Stimulated activated naive CD8-positive, alpha-beta T cell treated with anti-CD3 and anti-CD28 coated beads, Interleukin-15, Interleukin-2, amounts not matched to agents 100 ng/mL and 50 ng/mL, for 24 hours (primary cell): ENCODE results near the gene LKAAEAR1.

ENCODE experiments used
- H3K27ac Mint-ChIP-seq: one replicate; pipeline ENCODE4 v1.8.0; 2021; ENCODE audit warnings: mild to moderate bottlenecking, mixed read lengths
- H3K27me3 Mint-ChIP-seq: one replicate; pipeline ENCODE4 v1.8.0; 2021; ENCODE audit warnings: mixed read lengths
- H3K36me3 Mint-ChIP-seq: one replicate; pipeline ENCODE4 v1.8.0; 2021; ENCODE audit warnings: low read depth, mixed read lengths
- H3K4me1 Mint-ChIP-seq: one replicate; pipeline ENCODE4 v1.8.0; 2021; ENCODE audit warnings: low read depth, mixed read lengths
- H3K4me3 Mint-ChIP-seq: one replicate; pipeline ENCODE4 v1.8.0; 2021; ENCODE audit warnings: mild to moderate bottlenecking, mixed read lengths
- H3K9me3 Mint-ChIP-seq: one replicate; pipeline ENCODE4 v1.8.0; 2021; ENCODE audit warnings: mixed read lengths

Gene LKAAEAR1

GRCh38 chr20:64040231-64041039, 43.8 kb downstream of the LKAAEAR1 start:
- Mint-ChIP-seq H3K4me3 (no peak overlapping the region), H3K36me3 (no peaks in the 10 kb centered on the region), H3K9me3 (no peaks in the 10 kb centered on the region), H3K27ac (no peak overlapping the region), H3K27me3 (no peaks in the 10 kb centered on the region), H3K4me1 (peaks cover 44% of the 10 kb centered on the region)

DNA sequence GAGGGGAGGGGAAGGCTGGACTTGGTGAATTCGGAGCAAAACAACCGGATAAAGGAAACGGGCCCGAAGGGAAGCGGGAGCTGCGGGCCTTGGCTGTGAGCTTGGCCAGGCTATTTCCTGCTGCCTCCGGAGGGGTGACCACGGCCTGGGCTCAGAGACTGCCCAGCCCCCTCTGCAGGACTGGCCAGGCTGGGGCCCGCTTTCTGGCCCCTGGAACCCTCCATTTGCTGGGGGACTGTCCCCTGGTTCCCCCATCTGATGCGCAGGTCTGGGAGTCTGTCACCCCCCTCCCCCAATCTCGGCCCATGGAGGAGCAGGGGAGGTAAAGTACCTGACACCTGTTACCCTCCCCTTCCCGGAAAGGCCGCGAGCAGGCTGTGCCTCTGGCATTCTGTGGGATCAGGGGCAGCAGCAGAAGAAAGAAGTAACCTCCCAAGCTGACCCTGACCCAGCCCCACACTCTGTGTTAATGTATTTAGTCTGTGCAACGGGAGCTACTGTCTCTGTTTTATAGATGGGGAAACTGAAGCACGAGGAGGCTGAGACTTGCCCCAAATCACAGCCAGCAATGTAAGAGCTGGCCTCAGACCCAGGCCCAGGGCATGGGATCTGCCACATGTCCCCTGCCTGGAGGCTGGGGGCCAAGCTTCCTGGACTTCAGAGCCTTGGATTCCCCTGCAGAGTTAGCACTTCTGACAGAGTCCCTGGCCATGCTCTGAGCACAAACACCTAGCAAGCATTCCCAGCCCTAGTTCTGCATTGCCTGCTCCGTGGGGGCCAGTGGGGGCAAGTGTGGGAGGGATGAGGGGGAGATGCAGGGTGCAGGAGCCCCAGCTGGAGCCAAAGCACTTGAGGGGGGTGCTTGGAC, 44.7 kb downstream of the LKAAEAR1 start:
- Mint-ChIP-seq H3K27me3 (no peaks in the 10 kb centered on the region), H3K27ac (no peak overlapping the region), H3K9me3 (no peaks in the 10 kb centered on the region), H3K36me3 (no peaks in the 10 kb centered on the region), H3K4me3 (peak overlapping the region; percentile 45), H3K4me1 (peaks cover 53% of the 10 kb centered on the region)

GRCh38 chr20:64038565-64039292, 45.5 kb downstream of the LKAAEAR1 start:
- Mint-ChIP-seq H3K4me3 (peak overlapping the region; percentile 45), H3K9me3 (no peaks in the 10 kb centered on the region), H3K36me3 (peaks cover 7% of the 10 kb centered on the region), H3K27me3 (no peaks in the 10 kb centered on the region), H3K27ac (no peak overlapping the region), H3K4me1 (peaks cover 61% of the 10 kb centered on the region)

- Mint-ChIP-seq H3K27ac (no peak overlapping the region), H3K4me3 (no peak overlapping the region), H3K36me3 (peaks cover 11% of the 10 kb centered on the region), H3K9me3 (no peaks in the 10 kb centered on the region), H3K4me1 (peaks cover 66% of the 10 kb centered on the region), H3K27me3 (no peaks in the 10 kb centered on the region)
These were observed 46.0 kb downstream of the LKAAEAR1 start for GRCh38 chr20:64038224-64038564.

DNA sequence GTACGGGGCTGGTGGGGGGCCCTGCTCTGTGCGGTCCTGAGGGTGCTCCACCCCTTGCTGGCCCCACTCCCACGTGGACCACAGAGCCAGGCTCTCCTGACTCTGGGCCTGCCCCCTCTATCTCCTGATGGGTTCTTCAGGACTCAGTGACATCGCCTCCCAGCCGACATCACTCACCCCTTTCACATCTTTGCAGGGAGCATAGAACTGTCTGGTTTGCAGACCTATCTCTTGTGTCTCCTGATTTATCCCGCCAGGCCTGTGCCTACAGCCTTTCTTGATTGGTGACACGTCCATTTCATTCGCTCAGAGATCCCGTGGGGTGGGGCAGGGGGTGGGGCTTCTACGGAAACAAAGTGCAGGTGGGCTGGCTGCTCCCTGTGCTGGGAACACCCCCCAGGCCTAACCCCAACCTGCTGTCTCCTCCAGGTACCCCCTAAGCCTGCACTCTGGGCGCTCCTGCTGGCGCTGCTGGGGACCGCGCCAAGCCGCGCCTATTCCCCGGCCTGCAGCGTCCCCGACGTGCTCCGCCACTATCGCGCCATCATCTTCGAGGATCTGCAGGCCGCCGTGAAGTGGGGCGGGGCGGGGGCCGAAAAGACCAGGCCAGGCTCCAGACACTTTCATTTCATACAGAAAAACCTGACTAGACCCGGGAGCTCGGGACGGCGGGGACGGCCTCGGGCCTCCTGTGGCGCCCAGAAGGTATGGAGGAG, 46.5 kb downstream of the LKAAEAR1 start:
- no peaks in the 10 kb centered on the region for H3K9me3 Mint-ChIP-seq
- H3K27me3 Mint-ChIP-seq: no peaks in the 10 kb centered on the region
- H3K4me1 Mint-ChIP-seq: peaks cover 68% of the 10 kb centered on the region
- peaks cover 11% of the 10 kb centered on the region for H3K36me3 Mint-ChIP-seq
- H3K27ac Mint-ChIP-seq: no peak overlapping the region
- peak overlapping the region; percentile 54 for H3K4me3 Mint-ChIP-seq

DNA sequence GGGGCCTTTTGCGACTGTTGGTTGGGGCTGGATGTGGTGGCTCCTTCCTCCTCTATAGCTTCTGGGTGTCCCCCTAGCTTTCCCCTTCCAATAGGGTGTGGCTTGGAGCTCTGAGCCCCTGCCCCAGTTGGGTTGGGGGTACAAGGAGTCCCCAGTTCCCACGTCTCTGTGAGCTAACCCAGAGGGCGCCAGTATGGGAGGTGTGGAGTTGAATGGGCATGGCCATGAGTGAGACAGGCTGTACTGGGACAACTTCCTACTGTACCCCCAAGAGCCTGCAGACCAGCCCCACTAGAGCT, 47.0 kb downstream of the LKAAEAR1 start:
- no peaks in the 10 kb centered on the region for H3K9me3 Mint-ChIP-seq
- no peak overlapping the region for H3K4me3 Mint-ChIP-seq
- peaks cover 68% of the 10 kb centered on the region for H3K4me1 Mint-ChIP-seq
- H3K27ac Mint-ChIP-seq: no peak overlapping the region
- H3K27me3 Mint-ChIP-seq: no peaks in the 10 kb centered on the region
- H3K36me3 Mint-ChIP-seq: peaks cover 14% of the 10 kb centered on the region

DNA sequence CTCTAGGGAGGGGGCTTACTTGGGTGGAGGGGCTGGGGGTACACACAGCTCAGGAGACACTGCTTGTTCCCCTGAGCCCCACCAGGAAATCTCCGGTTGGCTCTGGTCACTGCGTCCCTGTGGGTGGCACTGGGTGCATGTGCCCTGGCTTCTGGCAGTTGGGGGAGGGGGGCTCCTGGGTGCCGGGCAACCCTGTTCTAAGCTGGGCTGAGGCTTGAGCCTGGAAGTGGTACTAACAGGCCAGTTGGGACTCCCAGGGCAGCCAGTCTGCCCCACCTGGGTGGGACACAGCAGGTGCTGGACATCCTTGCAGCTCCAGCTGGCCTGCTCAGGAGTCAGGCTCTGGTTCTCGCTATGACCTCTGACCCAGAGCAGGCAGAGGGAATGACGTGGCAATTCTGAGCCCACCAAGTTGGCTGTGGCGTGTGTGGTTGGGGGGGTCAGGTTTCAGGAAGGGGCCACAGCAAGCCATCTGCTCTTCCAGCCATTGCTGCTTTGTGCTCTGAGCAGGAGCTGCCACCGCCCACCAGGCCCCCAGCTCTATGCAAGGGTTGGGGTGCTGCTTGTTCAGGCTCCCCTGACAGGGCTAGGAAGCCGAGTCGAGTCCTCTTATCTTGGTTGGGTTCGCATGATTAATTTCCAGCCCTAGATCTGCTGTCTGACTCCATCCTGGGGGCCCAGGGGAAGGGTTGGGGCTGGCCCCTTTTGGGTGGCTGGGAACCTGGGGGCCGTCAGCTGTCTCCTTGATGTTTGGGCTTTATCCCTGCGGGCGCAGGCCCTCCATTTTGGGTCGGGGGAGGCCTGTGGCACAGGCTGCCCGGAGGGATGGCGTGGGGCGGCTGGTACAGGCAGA, 47.6 kb downstream of the LKAAEAR1 start:
- H3K27ac Mint-ChIP-seq: peak overlapping the region; percentile 71
- H3K27me3 Mint-ChIP-seq: no peaks in the 10 kb centered on the region
- H3K4me3 Mint-ChIP-seq: peak overlapping the region; percentile 35
- H3K36me3 Mint-ChIP-seq: peaks cover 14% of the 10 kb centered on the region
- peaks cover 68% of the 10 kb centered on the region for H3K4me1 Mint-ChIP-seq
- H3K9me3 Mint-ChIP-seq: no peaks in the 10 kb centered on the region

- no peaks in the 10 kb centered on the region for H3K9me3 Mint-ChIP-seq
- no peaks in the 10 kb centered on the region for H3K27me3 Mint-ChIP-seq
- H3K27ac Mint-ChIP-seq: peak within 1 kb of the TSS; percentile 93
- H3K4me1 Mint-ChIP-seq: peaks cover 65% of the 10 kb centered on the region
- H3K4me3 Mint-ChIP-seq: peak within 1 kb of the TSS; percentile 66
- H3K36me3 Mint-ChIP-seq: peaks cover 17% of the 10 kb centered on the region
These were observed 48.3 kb downstream of the LKAAEAR1 start, which contains the start of gene C20orf204 for GRCh38 chr20:64035933-64036345. C20orf204 (plus strand) TSS chr20:64036182; CDS start chr20:64036324, 142 bp downstream.

GRCh38 chr20:64035066-64035932, 48.9 kb downstream of the LKAAEAR1 start:
- peak overlapping the region; percentile 66 for H3K4me3 Mint-ChIP-seq
- no peaks in the 10 kb centered on the region for H3K9me3 Mint-ChIP-seq
- no peaks in the 10 kb centered on the region for H3K27me3 Mint-ChIP-seq
- peak overlapping the region; percentile 93 for H3K27ac Mint-ChIP-seq
- H3K4me1 Mint-ChIP-seq: peaks cover 59% of the 10 kb centered on the region
- H3K36me3 Mint-ChIP-seq: peaks cover 21% of the 10 kb centered on the region

DNA sequence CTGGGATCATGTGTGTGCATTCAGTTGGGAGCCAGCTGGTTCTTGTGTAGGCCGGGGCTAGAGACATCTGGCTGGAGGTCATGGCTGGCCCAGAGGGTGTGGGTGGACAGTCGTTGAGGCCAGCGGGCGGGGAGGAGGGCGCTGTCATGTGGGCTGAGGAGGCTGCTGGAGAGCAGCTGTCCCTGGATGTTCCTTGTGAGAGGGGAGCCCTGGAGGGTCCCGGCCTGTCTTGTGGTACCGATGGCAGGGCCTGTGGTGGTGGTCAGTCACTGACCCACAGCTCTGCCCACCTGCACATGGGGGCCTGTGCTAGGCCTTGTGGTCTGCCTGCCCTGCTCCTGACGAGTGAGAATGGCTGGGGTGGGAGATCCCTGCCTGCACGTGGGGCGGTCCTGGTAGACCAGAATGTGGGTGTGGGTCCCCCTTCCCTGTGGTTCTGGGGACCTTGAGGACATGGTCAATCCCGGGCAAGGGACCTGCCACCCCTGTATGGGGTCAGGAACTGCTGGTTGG, 50.2 kb downstream of the LKAAEAR1 start:
- Mint-ChIP-seq H3K36me3 (peaks cover 29% of the 10 kb centered on the region), H3K27me3 (no peaks in the 10 kb centered on the region), H3K27ac (peak overlapping the region; percentile 93), H3K4me3 (no peak overlapping the region), H3K9me3 (no peaks in the 10 kb centered on the region), H3K4me1 (peaks cover 49% of the 10 kb centered on the region)
